CD14-positive monocyte (primary cell): Measurements from ENCODE around the gene NUP58. TPM values are rescaled to one million over a fixed set of nuclear protein-coding genes. Genes with fewer than 3 reads are reported as not detected.
A peak's percentile ranks its signal among the peaks of the same experiment; 100 is the strongest.

Experiments
- DNase-seq, 3 donors: peaks; one replicate each; pipeline ENCODE4 v3.0.0-alpha.2; 2011 to 2022
- H2AFZ ChIP-seq: 2 replicates; pipeline ENCODE4 v1.6.0; 2012; ENCODE audit warnings: mild to moderate bottlenecking, low read depth, low read length, inconsistent platforms; ENCODE audit not compliant: insufficient read depth, poor library complexity, severe bottlenecking
- H3K27ac ChIP-seq, 2 donors: 1 replicate in 1 of 2; 2 replicates in 1 of 2; pipeline ENCODE4 v1.5.1; 2012 to 2013; ENCODE audit warnings: low read length in 2 of 2, control low read depth in 1 of 2, inconsistent platforms in 1 of 2, low read depth in 1 of 2, mild to moderate bottlenecking in 1 of 2
- H3K27me3 ChIP-seq, 2 donors: one replicate each; pipeline versions ENCODE4 v1.6.0 to v1.6.1; 2011 to 2013; ENCODE audit warnings: low read length in 2 of 2; ENCODE audit not compliant: control insufficient read depth in 2 of 2, insufficient read depth in 2 of 2
- H3K36me3 ChIP-seq, 2 donors: replicated peaks in 1 of 2; 1 replicate in 1 of 2; 2 replicates in 1 of 2; pipeline versions ENCODE4 v1.5.1 to v1.6.1; 2012 to 2013; ENCODE audit warnings: low read length in 2 of 2, control low read depth in 1 of 2, inconsistent platforms in 1 of 2, mild to moderate bottlenecking in 1 of 2; ENCODE audit not compliant: insufficient read depth in 2 of 2, control insufficient read depth in 1 of 2
- H3K4me1 ChIP-seq, 2 donors: 1 replicate in 1 of 2; 2 replicates in 1 of 2; pipeline versions ENCODE4 v1.5.1 to v1.6.1; 2012 to 2013; ENCODE audit warnings: low read length in 2 of 2, control low read depth in 1 of 2, inconsistent platforms in 1 of 2, mild to moderate bottlenecking in 1 of 2, moderate library complexity in 1 of 2; ENCODE audit not compliant: insufficient read depth in 2 of 2, control insufficient read depth in 1 of 2
- H3K4me2 ChIP-seq: replicated peaks from 2 replicates; pipeline ENCODE3; 2012; ENCODE audit warnings: low read length, moderate library complexity, mild to moderate bottlenecking; ENCODE audit not compliant: poor library complexity, severe bottlenecking; ENCODE audit errors: extremely low read depth
- H3K4me3 ChIP-seq, 3 experiments: fragments of 200-600 bp in 1 of 3; sonication (generic) in 1 of 3; replicated peaks in 1 of 3; 1 replicate in 2 of 3; 2 replicates in 1 of 3; pipeline ENCODE4 v1.5.1; 2011 to 2013; ENCODE audit warnings: low read length in 3 of 3, mild to moderate bottlenecking in 3 of 3, control low read depth in 2 of 3, low read depth in 2 of 3, inconsistent platforms in 1 of 3, moderate library complexity in 1 of 3
- H3K79me2 ChIP-seq: 2 replicates; pipeline ENCODE4 v1.6.0; 2012; ENCODE audit warnings: mild to moderate bottlenecking, control low read depth, inconsistent platforms, low read length, moderate library complexity; ENCODE audit not compliant: insufficient read depth
- H3K9ac ChIP-seq: 2 replicates; pipeline ENCODE4 v1.6.0; 2017; ENCODE audit warnings: low read length, mild to moderate bottlenecking; ENCODE audit not compliant: insufficient read depth, poor library complexity, severe bottlenecking
- H3K9me3 ChIP-seq, 2 donors: replicated peaks in 1 of 2; 1 replicate in 1 of 2; 2 replicates in 1 of 2; pipeline versions ENCODE4 v1.5.1 to v1.6.1; 2012 to 2013; ENCODE audit warnings: low read length in 2 of 2, control low read depth in 1 of 2; ENCODE audit not compliant: control insufficient read depth in 1 of 2, insufficient read depth in 1 of 2
- H4K20me1 ChIP-seq: 2 replicates; pipeline ENCODE4 v1.6.0; 2012; ENCODE audit warnings: mild to moderate bottlenecking, low read length, control low read depth, moderate library complexity; ENCODE audit not compliant: insufficient read depth
- H3K27ac Mint-ChIP-seq, 7 donors: one replicate each; pipeline ENCODE4 v1.8.0; 2020; ENCODE audit warnings: mild to moderate bottlenecking in 7 of 7, mixed read lengths in 7 of 7, moderate library complexity in 6 of 7, inconsistent platforms in 2 of 7
- H3K27me3 Mint-ChIP-seq, 3 donors: one replicate each; pipeline ENCODE4 v1.8.0; 2021 to 2022; ENCODE audit warnings: low read depth in 3 of 3, mild to moderate bottlenecking in 3 of 3, mixed read lengths in 3 of 3, moderate library complexity in 3 of 3, inconsistent platforms in 1 of 3
- H3K36me3 Mint-ChIP-seq, 2 donors: one replicate each; pipeline ENCODE4 v1.8.0; 2020; ENCODE audit warnings: mixed read lengths in 2 of 2, inconsistent platforms in 1 of 2, mild to moderate bottlenecking in 1 of 2
- H3K4me1 Mint-ChIP-seq: one replicate; pipeline ENCODE4 v1.8.0; 2020; ENCODE audit warnings: mild to moderate bottlenecking, mixed read lengths
- H3K4me3 Mint-ChIP-seq, 2 donors: one replicate each; pipeline ENCODE4 v1.8.0; 2020; ENCODE audit warnings: mild to moderate bottlenecking in 2 of 2, mixed read lengths in 2 of 2, moderate library complexity in 1 of 2
- H3K9me3 Mint-ChIP-seq, 7 donors: one replicate each; pipeline ENCODE4 v1.8.0; 2020 to 2022; ENCODE audit warnings: mixed read lengths in 7 of 7, mild to moderate bottlenecking in 6 of 7, moderate library complexity in 6 of 7, inconsistent platforms in 2 of 7
- WGBS: methylation state at CpG from one replicate; pipeline ENCODE4 v1.1.5; 2013; ENCODE audit warnings: missing lambda C conversion rate; ENCODE audit not compliant: insufficient coverage; 5-methylcytosine and 5-hydroxymethylcytosine counted together
- intact Hi-C, 2 donors: fragments of 100-400 bp; cut with micrococcal nuclease; formaldehyde crosslinking; loops; one replicate each; pipeline versions ENCODE4 v1.15.0 to v1.15.1; 2023
- polyA plus RNA-seq, 3 donors: library from polyadenylated mRNA; depleted of rRNA in 1 of 3; unstranded in 2 of 3; stranded (reverse) in 1 of 3; fragments of 300-500 nt in 2 of 3; fragments of >200 nt in 1 of 3; fragmentation: Illumina TruSeq in 2 of 3; gene quantifications; 1 replicate in 2 of 3; 2 replicates in 1 of 3; pipeline ENCODE4 v1.2.3, GENCODE V29; 2012 to 2021
- TF ChIP-seq, protein P1 (sequence below): fragments of 200-600 bp; IDR thresholded peaks from one replicate; pipeline ENCODE4 v1.8.0; 2022; ENCODE audit warnings: antibody characterized with exemption, mild to moderate bottlenecking

The NUP58 gene
- polyA plus RNA-seq, 3 donors = 21.5 to 26.3 (median 25.1) TPM

DNA sequence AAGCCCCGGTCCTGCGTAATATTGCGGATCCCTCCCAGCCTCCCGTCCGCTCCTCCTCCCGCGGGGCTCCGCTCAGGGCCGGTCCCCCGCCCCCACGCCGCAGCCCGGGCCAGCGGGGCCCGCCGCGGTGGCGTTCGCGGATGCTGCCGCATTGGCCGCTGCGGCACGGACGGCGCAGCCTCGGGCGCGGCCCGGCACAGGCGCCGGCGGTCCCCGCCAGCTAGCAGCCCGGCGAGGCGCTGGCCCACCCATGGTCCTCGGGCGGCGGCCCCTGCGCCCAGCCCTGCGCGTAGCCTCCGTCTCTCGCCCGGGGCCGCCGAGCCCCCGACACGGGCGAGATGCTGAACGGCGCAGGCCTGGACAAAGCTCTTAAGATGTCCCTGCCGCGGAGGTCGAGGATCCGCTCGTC, 70.5 kb downstream of the NUP58 start, which contains the start of gene ATP8A2:
Gene ATP8A2 (plus strand): TSS at position 100 of the 409 bp plus-strand sequence. CDS start 239 bp downstream, at position 339.
- no peak within 1 kb of the TSS for H3K4me2 ChIP-seq
- H2AFZ ChIP-seq = no peak within 1 kb of the TSS

GRCh38 chr13:25372284-25373081, 71.1 kb downstream of the NUP58 start:
- peaks cover 71 to 84% (median 76%) of the 10 kb centered on the region in 3 donors for H3K27me3 Mint-ChIP-seq
- peak overlapping the region in 1 of 2 donors; percentile 72 for H3K4me3 Mint-ChIP-seq
- H3K9me3 ChIP-seq = peaks cover 0 to 27% of the 10 kb centered on the region in 2 donors
- H3K4me1 Mint-ChIP-seq = peaks cover 8% of the 10 kb centered on the region
- H3K9me3 Mint-ChIP-seq = peaks cover 0 to 4% (median 2%) of the 10 kb centered on the region in 7 donors
- no peaks in the 10 kb centered on the region for H3K36me3 ChIP-seq
- H2AFZ ChIP-seq = no peak overlapping the region
- WGBS = 11% methylated on average over 72 of the region's 82 CpGs
- H3K4me1 ChIP-seq = no peaks in the 10 kb centered on the region
- TF ChIP-seq, protein P1, sequence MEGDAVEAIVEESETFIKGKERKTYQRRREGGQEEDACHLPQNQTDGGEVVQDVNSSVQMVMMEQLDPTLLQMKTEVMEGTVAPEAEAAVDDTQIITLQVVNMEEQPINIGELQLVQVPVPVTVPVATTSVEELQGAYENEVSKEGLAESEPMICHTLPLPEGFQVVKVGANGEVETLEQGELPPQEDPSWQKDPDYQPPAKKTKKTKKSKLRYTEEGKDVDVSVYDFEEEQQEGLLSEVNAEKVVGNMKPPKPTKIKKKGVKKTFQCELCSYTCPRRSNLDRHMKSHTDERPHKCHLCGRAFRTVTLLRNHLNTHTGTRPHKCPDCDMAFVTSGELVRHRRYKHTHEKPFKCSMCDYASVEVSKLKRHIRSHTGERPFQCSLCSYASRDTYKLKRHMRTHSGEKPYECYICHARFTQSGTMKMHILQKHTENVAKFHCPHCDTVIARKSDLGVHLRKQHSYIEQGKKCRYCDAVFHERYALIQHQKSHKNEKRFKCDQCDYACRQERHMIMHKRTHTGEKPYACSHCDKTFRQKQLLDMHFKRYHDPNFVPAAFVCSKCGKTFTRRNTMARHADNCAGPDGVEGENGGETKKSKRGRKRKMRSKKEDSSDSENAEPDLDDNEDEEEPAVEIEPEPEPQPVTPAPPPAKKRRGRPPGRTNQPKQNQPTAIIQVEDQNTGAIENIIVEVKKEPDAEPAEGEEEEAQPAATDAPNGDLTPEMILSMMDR = no peak
- intact Hi-C loops = loop anchor here in 1 of 2 donors (5.0 kb wide), 1 partner anchor 375 kb away; no protein-coding TSS in a partner anchor
- no peak overlapping the region for H3K9ac ChIP-seq
- H3K79me2 ChIP-seq = no peaks in the 10 kb centered on the region
- H4K20me1 ChIP-seq = no peaks in the 10 kb centered on the region
- no peak overlapping the region for H3K4me2 ChIP-seq
- no peak overlapping the region for H3K27ac Mint-ChIP-seq
- peaks cover 0 to 2% of the 10 kb centered on the region in 2 donors for H3K36me3 Mint-ChIP-seq
- no peak overlapping the region for H3K27ac ChIP-seq
- no peak overlapping the region for H3K4me3 ChIP-seq
- H3K27me3 ChIP-seq = peaks cover 44 to 79% of the 10 kb centered on the region in 2 donors
- no peak for DNase-seq

More for the DNA sequence above, 70.5 kb downstream of the NUP58 start, which contains the start of gene ATP8A2:
- Mint-ChIP-seq H3K36me3 (peaks cover 0 to 2% of the 10 kb centered on the region in 2 donors), H3K4me3 (peak within 1 kb of the TSS in 1 of 2 donors; percentile 72), H3K27ac (no peak within 1 kb of the TSS), H3K27me3 (peaks cover 71 to 86% (median 76%) of the 10 kb centered on the region in 3 donors), H3K9me3 (peaks cover 0 to 6% (median 2%) of the 10 kb centered on the region in 7 donors), H3K4me1 (peaks cover 8% of the 10 kb centered on the region)
- Histone ChIP-seq H3K36me3 (no peaks in the 10 kb centered on the region), H3K9ac (no peak within 1 kb of the TSS), H3K27ac (no peak within 1 kb of the TSS), H3K27me3 (peaks cover 44 to 79% of the 10 kb centered on the region in 2 donors), H4K20me1 (no peaks in the 10 kb centered on the region), H3K79me2 (no peaks in the 10 kb centered on the region), H3K4me3 (no peak within 1 kb of the TSS), H3K4me1 (no peaks in the 10 kb centered on the region), H3K9me3 (peaks cover 0 to 27% of the 10 kb centered on the region in 2 donors)
- no peak for DNase-seq
- intact Hi-C loops = loop anchor here in 1 of 2 donors (5.0 kb wide), 1 partner anchor 375 kb away; no protein-coding TSS in a partner anchor
- TF ChIP-seq, protein P1 = no peak
- under 1% methylated on average over 51 of the region's 58 CpGs for WGBS
